Liver (tissue), 3 donors: ENCODE results near the gene FGF14.

ENCODE experiments used
- ATF3 ChIP-seq: IDR thresholded peaks from 2 replicates; pipeline ENCODE4 v1.6.1; 2016; ENCODE audit warnings: antibody characterized with exemption
- CTCF ChIP-seq: fragments of 150-350 bp; IDR thresholded peaks from 2 replicates; pipeline ENCODE4 v1.5.1; 2017; ENCODE audit warnings: improper control_type of control experiment, low read depth, low read length; ENCODE audit not compliant: missing input control
- REST ChIP-seq: IDR thresholded peaks from 2 replicates; pipeline ENCODE4 v1.6.1; 2016; ENCODE audit warnings: antibody characterized with exemption, mild to moderate bottlenecking
- RXRA ChIP-seq, 2 donors: IDR thresholded peaks; 2 replicates each; pipeline ENCODE4 v1.6.1; 2017 to 2018; ENCODE audit warnings: antibody characterized with exemption in 2 of 2, mild to moderate bottlenecking in 1 of 2
- TF ChIP-seq, protein P1 (sequence below): IDR thresholded peaks from 2 replicates; pipeline ENCODE4 v1.6.1; 2016; ENCODE audit warnings: antibody characterized with exemption
- donor health status: healthy.
- donor health status: healthy.

DNA sequence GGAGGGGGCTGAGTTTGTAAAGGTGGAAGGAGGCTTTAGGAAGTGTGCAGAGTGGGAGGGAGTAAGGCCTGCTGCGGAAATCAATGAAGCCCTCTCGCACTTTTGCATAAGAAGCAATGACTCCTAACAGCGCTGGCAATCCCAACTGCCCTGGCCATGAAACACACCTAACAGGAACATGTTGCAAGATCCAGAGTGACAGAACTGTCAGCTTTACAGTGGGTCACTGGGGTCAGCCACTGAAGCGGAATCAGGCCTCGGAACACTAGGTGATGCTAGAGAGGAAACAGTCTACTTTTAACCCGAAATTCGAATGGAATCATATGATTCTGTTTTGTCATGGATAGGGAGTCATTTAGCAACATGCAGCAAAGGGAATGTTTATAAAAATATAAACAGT is 54.4 kb downstream of the FGF14 start:
- TF ChIP-seq ATF3 (no peak), CTCF (peak; percentile 16), REST (no peak), RXRA (IDR thresholded peaks at IDR 0.05) (peak; percentile 52 to 79)
- TF ChIP-seq, protein P1, sequence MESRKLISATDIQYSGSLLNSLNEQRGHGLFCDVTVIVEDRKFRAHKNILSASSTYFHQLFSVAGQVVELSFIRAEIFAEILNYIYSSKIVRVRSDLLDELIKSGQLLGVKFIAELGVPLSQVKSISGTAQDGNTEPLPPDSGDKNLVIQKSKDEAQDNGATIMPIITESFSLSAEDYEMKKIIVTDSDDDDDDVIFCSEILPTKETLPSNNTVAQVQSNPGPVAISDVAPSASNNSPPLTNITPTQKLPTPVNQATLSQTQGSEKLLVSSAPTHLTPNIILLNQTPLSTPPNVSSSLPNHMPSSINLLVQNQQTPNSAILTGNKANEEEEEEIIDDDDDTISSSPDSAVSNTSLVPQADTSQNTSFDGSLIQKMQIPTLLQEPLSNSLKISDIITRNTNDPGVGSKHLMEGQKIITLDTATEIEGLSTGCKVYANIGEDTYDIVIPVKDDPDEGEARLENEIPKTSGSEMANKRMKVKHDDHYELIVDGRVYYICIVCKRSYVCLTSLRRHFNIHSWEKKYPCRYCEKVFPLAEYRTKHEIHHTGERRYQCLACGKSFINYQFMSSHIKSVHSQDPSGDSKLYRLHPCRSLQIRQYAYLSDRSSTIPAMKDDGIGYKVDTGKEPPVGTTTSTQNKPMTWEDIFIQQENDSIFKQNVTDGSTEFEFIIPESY, result no peak
